Dermis microvascular lymphatic vessel endothelial cell (primary cell): ENCODE measurements around the gene HYPK. TPM values are rescaled to one million over a fixed set of nuclear protein-coding genes. Genes with fewer than 3 reads are reported as not detected.

Experiments
- DNase-seq, 2 donors: peaks; one replicate each; pipeline versions ENCODE4 v3.0.0 to v3.0.0-alpha.2; 2010; ENCODE audit warnings: low read depth in 2 of 2
- total RNA-seq: library from RNA; depleted of rRNA; stranded (reverse); fragments of >200 nt; gene quantifications from 2 replicates; pipeline ENCODE4 v1.2.1, GENCODE V29; 2014

HYPK gene
- total RNA-seq, 1 donor from 2014 or later: 4.7 TPM

DNA sequence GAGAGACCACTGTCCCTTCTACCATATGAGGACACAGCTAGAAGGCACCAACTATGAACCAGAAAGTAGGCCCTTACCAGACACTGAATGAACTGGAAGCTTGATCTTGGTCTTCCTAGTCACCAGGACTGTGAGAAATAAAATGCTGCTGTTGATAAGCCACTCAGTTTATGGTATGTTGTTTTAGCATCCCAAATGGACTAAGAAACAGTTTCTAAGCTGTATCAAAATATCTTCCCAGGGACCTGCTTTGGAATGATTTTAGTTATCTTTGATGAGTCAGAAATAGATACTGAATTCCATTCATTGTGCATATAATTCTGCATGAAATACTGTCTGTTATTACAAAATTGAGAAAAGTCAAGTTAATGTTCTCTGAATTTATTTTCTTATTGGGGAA is 45.0 kb downstream of the HYPK start:
- no peak for DNase-seq

DNA sequence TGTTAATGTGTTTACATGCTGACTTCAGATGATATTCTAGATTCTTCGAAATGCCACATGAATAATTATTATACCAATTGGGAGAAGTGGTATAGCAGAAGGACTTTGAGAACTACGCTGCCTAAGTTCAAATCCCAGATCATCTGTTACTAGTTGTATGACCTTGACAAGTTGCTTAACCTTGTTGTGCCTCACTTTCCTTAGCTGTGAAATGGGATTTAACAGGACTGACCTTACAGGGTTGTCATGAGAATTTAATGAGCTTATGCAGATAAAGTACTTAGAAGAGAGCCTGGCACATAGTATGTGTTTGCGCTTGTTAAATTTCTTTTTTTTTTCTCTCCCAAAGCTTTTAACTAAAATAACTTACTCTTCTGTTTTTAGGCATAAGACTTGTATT is 50.9 kb downstream of the HYPK start:
- no peak for DNase-seq

DNA sequence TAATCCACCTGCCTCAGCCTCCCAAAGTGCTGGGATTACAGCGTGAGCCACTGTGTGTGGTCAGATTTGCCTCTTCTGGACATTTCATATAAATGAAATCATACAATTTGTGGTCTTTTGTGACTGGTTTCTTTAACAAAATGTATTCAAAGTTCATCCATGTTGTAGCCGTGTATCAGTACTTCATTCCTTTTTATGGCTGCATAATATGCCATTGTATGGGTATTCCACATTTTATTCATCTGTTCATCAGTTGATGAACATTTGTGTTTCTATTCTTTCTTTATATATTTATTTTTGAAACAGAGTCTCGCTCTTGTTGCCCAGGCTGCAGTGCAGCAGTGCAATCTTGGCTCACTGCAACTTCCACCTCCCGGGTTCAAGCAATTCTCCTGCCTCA is 52.2 kb downstream of the HYPK start:
- DNase-seq: no peak

Other genes with a start within 250 kb of the HYPK start
- 11.6 and 23.8 TPM in 2 replicates for gene PPIP5K1, start 210.4 kb upstream of the HYPK start, total RNA-seq
- not detected in 2 replicates for gene CKMT1B, start 206.6 kb upstream of the HYPK start, total RNA-seq
- gene STRC, start 181.8 kb upstream of the HYPK start, total RNA-seq: 0.13 TPM in 1 of 2 replicates, not detected in the other
- 0.13 and 0.63 TPM in 2 replicates for gene CATSPER2, start 151.8 kb upstream of the HYPK start, total RNA-seq
- not detected in 2 replicates for gene CKMT1A, start 106.7 kb upstream of the HYPK start, total RNA-seq
- 114 and 146 TPM in 2 replicates for gene PDIA3, start 54.2 kb upstream of the HYPK start, total RNA-seq
- gene ELL3, start 23.6 kb upstream of the HYPK start, total RNA-seq: 1.5 and 1.9 TPM in 2 replicates
- 228 and 384 TPM in 2 replicates for gene SERF2, start 8.3 kb upstream of the HYPK start, total RNA-seq
- not detected in 2 replicates for gene SERINC4, start 379 bp upstream of the HYPK start, total RNA-seq
- gene MFAP1, start 24.1 kb downstream of the HYPK start, total RNA-seq: 15.9 and 20.7 TPM in 2 replicates
- gene WDR76, start 26.4 kb downstream of the HYPK start, total RNA-seq: 6.6 and 10.5 TPM in 2 replicates